ENCODE results near the gene SLC22A31.

The SLC22A31 gene

GRCh38 chr16:89154390-89155183 lies 45.8 kb downstream of the SLC22A31 start:
- no peak for DNase-seq
- 87% methylated on average over 21 of the region's 24 CpGs for WGBS (ENCODE audit: insufficient coverage)
- peaks cover 0 to 31% (median 20%) of the 10 kb centered on the region in 4 experiments for H3K36me3 ChIP-seq (ENCODE audit: control insufficient read depth in 4 of 4, insufficient read depth in 4 of 4, low read length in 3 of 4)
- POLR2A ChIA-PET = no interaction called here
- H3K4me1 ChIP-seq (ENCODE audit: control extremely low read depth in 1 of 4, control insufficient read depth in 4 of 4, insufficient read depth in 4 of 4, low read length in 3 of 4) = peaks cover 0 to 27% (median 17%) of the 10 kb centered on the region in 4 experiments
- CTCF ChIA-PET = interaction anchor here (0.8 to 1.9 kb wide), 4 partner anchors 11 to 278 kb away, joined by 3 to 7 read pairs (median 4); no protein-coding TSS in a partner anchor
- H3K9me3 ChIP-seq (ENCODE audit: control extremely low read depth in 1 of 5, control insufficient read depth in 4 of 5, insufficient read depth in 2 of 5, low read depth in 1 of 5, low read length in 4 of 5) = peaks cover 0 to 2% (median under 1%) of the 10 kb centered on the region in 5 experiments
- H3K27ac ChIP-seq (ENCODE audit: insufficient read depth in 1 of 2, low read depth in 1 of 2, low read length in 2 of 2, poor library complexity in 1 of 2, severe bottlenecking in 2 of 2) = no peak overlapping the region
- no peaks in the 10 kb centered on the region for H3K27me3 ChIP-seq (replicated peaks in 2 of 5; ENCODE audit: control insufficient read depth in 4 of 5, insufficient read depth in 5 of 5, low read length in 4 of 5)
- H3K4me3 ChIP-seq (ENCODE audit: control insufficient read depth in 1 of 7, extremely low read depth in 1 of 7, insufficient read depth in 4 of 7, low read depth in 2 of 7, low read length in 6 of 7) = no peak overlapping the region

- DNase-seq = peak in 2 of 3 donors; percentile 25 to 39
- Histone ChIP-seq H3K27me3 (replicated peaks in 2 of 5; ENCODE audit: control insufficient read depth in 4 of 5, insufficient read depth in 5 of 5, low read length in 4 of 5) (no peaks in the 10 kb centered on the region), H3K27ac (ENCODE audit: insufficient read depth in 1 of 2, low read depth in 1 of 2, low read length in 2 of 2, poor library complexity in 1 of 2, severe bottlenecking in 2 of 2) (no peak overlapping the region), H3K9me3 (ENCODE audit: control extremely low read depth in 1 of 5, control insufficient read depth in 4 of 5, insufficient read depth in 2 of 5, low read depth in 1 of 5, low read length in 4 of 5) (peaks cover 0 to 9% (median 7%) of the 10 kb centered on the region in 5 experiments), H3K4me1 (ENCODE audit: control extremely low read depth in 1 of 4, control insufficient read depth in 4 of 4, insufficient read depth in 4 of 4, low read length in 3 of 4) (peaks cover 0 to 27% (median 17%) of the 10 kb centered on the region in 4 experiments), H3K4me3 (ENCODE audit: control insufficient read depth in 1 of 7, extremely low read depth in 1 of 7, insufficient read depth in 4 of 7, low read depth in 2 of 7, low read length in 6 of 7) (no peak overlapping the region), H3K36me3 (ENCODE audit: control insufficient read depth in 4 of 4, insufficient read depth in 4 of 4, low read length in 3 of 4) (peaks cover 5 to 38% (median 27%) of the 10 kb centered on the region in 4 experiments)
- POLR2A ChIA-PET = no interaction called here
- WGBS (ENCODE audit: insufficient coverage) = 91% methylated on average over 19 of the region's 19 CpGs
- CTCF ChIA-PET = no interaction called here
Measured at GRCh38 chr16:89153848-89154271, 46.5 kb downstream of the SLC22A31 start.

DNA sequence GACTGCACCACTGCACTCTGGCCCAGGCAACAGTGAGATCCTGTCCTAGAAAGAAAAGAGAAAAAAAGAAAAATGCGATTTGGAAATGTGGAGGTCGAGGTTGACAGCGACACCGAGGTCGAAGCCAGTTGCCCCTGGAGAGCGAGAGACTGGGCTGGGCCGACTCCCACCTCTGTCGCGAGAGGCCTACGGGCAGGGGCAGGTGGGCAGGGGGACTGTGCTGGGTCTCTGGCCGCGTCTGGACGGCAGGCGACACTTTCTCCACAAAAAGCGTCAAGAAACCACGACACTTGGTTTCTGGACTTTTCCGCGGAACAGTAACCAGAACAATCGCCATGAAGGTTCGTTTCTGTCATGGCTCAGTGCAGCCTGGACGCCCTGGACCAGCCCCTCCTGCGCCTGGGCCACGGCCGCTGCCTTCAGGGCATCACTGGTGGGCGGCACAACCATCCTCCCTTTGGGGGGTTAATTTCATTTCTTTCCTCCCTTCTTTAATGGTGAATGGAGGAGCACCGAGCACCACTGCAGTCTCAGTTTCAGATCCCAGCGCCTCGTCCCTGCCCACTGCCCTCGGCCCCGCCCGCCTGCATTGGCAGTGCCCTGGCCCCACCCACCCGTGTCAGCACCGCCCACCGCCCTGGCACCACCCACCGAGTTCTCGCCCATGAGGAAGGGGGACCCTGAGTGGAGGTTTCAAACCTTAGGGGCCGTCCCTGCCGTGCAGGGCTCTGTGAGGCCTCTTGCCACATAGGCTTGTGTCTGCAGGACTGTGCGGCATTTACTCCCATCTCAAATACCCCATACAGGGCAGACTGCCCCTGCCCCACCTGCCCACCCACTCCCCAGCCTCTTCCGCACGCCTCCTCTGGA lies 47.3 kb downstream of the SLC22A31 start:
- peaks cover 0 to 27% (median 17%) of the 10 kb centered on the region in 4 experiments for H3K4me1 ChIP-seq (ENCODE audit: control extremely low read depth in 1 of 4, control insufficient read depth in 4 of 4, insufficient read depth in 4 of 4, low read length in 3 of 4)

DNA sequence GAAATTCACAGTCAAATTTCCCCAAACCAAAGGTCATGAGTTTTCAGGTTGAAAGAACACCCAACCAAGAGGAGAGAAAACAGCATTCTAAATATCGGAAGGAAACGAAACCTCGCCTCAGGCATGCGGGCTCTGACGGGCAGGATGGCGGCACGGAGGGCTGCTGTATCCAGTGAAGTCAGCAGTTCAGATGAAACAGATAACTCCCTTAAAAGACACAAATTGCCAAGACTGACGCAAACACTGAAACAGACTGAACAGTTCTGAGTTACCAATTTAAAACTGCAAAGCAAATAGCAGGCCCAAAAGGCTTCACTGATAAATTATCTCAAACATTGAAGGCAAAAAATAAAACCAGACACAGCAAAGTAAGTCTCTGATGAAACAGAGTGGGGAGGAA lies 49.4 kb downstream of the SLC22A31 start:
- Histone ChIP-seq H3K4me1 (ENCODE audit: control extremely low read depth in 1 of 4, control insufficient read depth in 4 of 4, insufficient read depth in 4 of 4, low read length in 3 of 4) (peaks cover 0 to 9% (median 5%) of the 10 kb centered on the region in 4 experiments), H3K4me3 (ENCODE audit: control insufficient read depth in 1 of 7, extremely low read depth in 1 of 7, insufficient read depth in 4 of 7, low read depth in 2 of 7, low read length in 6 of 7) (no peak overlapping the region), H3K9me3 (ENCODE audit: control extremely low read depth in 1 of 5, control insufficient read depth in 4 of 5, insufficient read depth in 2 of 5, low read depth in 1 of 5, low read length in 4 of 5) (peaks cover 0 to 25% (median 11%) of the 10 kb centered on the region in 5 experiments), H3K27ac (ENCODE audit: insufficient read depth in 1 of 2, low read depth in 1 of 2, low read length in 2 of 2, poor library complexity in 1 of 2, severe bottlenecking in 2 of 2) (no peak overlapping the region), H3K36me3 (ENCODE audit: control insufficient read depth in 4 of 4, insufficient read depth in 4 of 4, low read length in 3 of 4) (peaks cover 11 to 60% (median 43%) of the 10 kb centered on the region in 4 experiments), H3K27me3 (replicated peaks in 2 of 5; ENCODE audit: control insufficient read depth in 4 of 5, insufficient read depth in 5 of 5, low read length in 4 of 5) (no peaks in the 10 kb centered on the region)
- POLR2A ChIA-PET = no interaction called here
- 82% methylated on average over 2 of the region's 8 CpGs for WGBS (ENCODE audit: insufficient coverage)
- DNase-seq = no peak
- CTCF ChIA-PET = no interaction called here

More for the DNA sequence above, 47.3 kb downstream of the SLC22A31 start:
- DNase-seq = peak in 2 of 3 donors; percentile 46 to 49
- no peaks in the 10 kb centered on the region for H3K27me3 ChIP-seq (replicated peaks in 2 of 5; ENCODE audit: control insufficient read depth in 4 of 5, insufficient read depth in 5 of 5, low read length in 4 of 5)
- H3K9me3 ChIP-seq (ENCODE audit: control extremely low read depth in 1 of 5, control insufficient read depth in 4 of 5, insufficient read depth in 2 of 5, low read depth in 1 of 5, low read length in 4 of 5) = peaks cover 0 to 15% (median 11%) of the 10 kb centered on the region in 5 experiments
- no peak overlapping the region for H3K4me3 ChIP-seq (ENCODE audit: control insufficient read depth in 1 of 7, extremely low read depth in 1 of 7, insufficient read depth in 4 of 7, low read depth in 2 of 7, low read length in 6 of 7)
- H3K27ac ChIP-seq (ENCODE audit: insufficient read depth in 1 of 2, low read depth in 1 of 2, low read length in 2 of 2, poor library complexity in 1 of 2, severe bottlenecking in 2 of 2) = no peak overlapping the region
- ChIA-PET POLR2A (no interaction called here), CTCF (no interaction called here)
- WGBS (ENCODE audit: insufficient coverage) = 91% methylated on average over 38 of the region's 41 CpGs
- H3K36me3 ChIP-seq (ENCODE audit: control insufficient read depth in 4 of 4, insufficient read depth in 4 of 4, low read length in 3 of 4) = peaks cover 8 to 46% (median 31%) of the 10 kb centered on the region in 4 experiments

DNA sequence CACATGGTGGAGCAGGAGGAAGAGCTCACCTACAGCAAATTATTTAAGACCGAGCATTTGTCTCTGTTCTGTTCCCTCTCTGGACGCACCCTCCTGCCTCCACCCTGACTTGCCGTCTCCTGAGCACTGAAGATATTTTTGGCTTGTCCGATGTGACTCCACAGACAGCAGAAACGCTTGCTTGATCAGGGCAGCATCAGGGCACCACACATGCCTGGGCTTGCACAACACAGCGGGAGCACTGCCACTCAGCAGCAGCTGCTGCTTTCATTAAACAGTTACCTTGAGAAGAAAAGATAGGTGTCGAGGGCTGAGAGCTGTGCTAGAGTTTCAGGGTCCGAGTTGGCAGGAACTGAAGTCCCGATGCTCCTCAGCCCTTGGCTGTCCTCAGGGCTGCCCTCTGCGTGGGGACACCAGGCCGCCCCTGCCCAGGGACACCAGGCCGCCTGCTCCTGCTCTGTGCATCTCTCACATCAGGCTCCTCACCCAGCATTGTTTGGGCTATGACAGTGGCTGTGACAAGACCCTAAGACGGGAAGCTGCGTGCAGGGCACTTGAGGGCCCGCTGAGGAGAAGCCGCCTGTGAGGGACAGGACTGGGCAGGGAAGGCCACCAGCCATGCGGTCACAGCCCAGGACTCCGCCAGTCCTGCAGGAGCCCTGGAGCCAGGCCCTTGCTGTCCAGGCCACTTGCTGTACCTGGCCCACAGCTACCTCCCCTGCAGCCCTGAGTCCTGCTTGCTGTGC lies 50.1 kb downstream of the SLC22A31 start:
- 97% methylated on average over 16 of the region's 18 CpGs for WGBS (ENCODE audit: insufficient coverage)
- Histone ChIP-seq H3K27ac (ENCODE audit: insufficient read depth in 1 of 2, low read depth in 1 of 2, low read length in 2 of 2, poor library complexity in 1 of 2, severe bottlenecking in 2 of 2) (no peak overlapping the region), H3K9me3 (ENCODE audit: control extremely low read depth in 1 of 5, control insufficient read depth in 4 of 5, insufficient read depth in 2 of 5, low read depth in 1 of 5, low read length in 4 of 5) (peaks cover 0 to 29% (median 11%) of the 10 kb centered on the region in 5 experiments), H3K36me3 (ENCODE audit: control insufficient read depth in 4 of 4, insufficient read depth in 4 of 4, low read length in 3 of 4) (peaks cover 11 to 67% (median 50%) of the 10 kb centered on the region in 4 experiments), H3K27me3 (replicated peaks in 2 of 5; ENCODE audit: control insufficient read depth in 4 of 5, insufficient read depth in 5 of 5, low read length in 4 of 5) (no peaks in the 10 kb centered on the region), H3K4me3 (ENCODE audit: control insufficient read depth in 1 of 7, extremely low read depth in 1 of 7, insufficient read depth in 4 of 7, low read depth in 2 of 7, low read length in 6 of 7) (no peak overlapping the region), H3K4me1 (ENCODE audit: control extremely low read depth in 1 of 4, control insufficient read depth in 4 of 4, insufficient read depth in 4 of 4, low read length in 3 of 4) (peaks cover 0 to 4% (median 1%) of the 10 kb centered on the region in 4 experiments)
- ChIA-PET POLR2A (no interaction called here), CTCF (no interaction called here)
- DNase-seq = no peak

- Histone ChIP-seq H3K27ac (ENCODE audit: insufficient read depth in 1 of 2, low read depth in 1 of 2, low read length in 2 of 2, poor library complexity in 1 of 2, severe bottlenecking in 2 of 2) (no peak overlapping the region), H3K4me1 (ENCODE audit: control extremely low read depth in 1 of 4, control insufficient read depth in 4 of 4, insufficient read depth in 4 of 4, low read length in 3 of 4) (no peaks in the 10 kb centered on the region), H3K9me3 (ENCODE audit: control extremely low read depth in 1 of 5, control insufficient read depth in 4 of 5, insufficient read depth in 2 of 5, low read depth in 1 of 5, low read length in 4 of 5) (peaks cover 0 to 29% (median 11%) of the 10 kb centered on the region in 5 experiments), H3K27me3 (replicated peaks in 2 of 5; ENCODE audit: control insufficient read depth in 4 of 5, insufficient read depth in 5 of 5, low read length in 4 of 5) (no peaks in the 10 kb centered on the region), H3K36me3 (ENCODE audit: control insufficient read depth in 4 of 4, insufficient read depth in 4 of 4, low read length in 3 of 4) (peaks cover 11 to 76% (median 58%) of the 10 kb centered on the region in 4 experiments), H3K4me3 (ENCODE audit: control insufficient read depth in 1 of 7, extremely low read depth in 1 of 7, insufficient read depth in 4 of 7, low read depth in 2 of 7, low read length in 6 of 7) (no peak overlapping the region)
- WGBS (ENCODE audit: insufficient coverage) = 95% methylated on average over 5 of the region's 9 CpGs
- ChIA-PET POLR2A (no interaction called here), CTCF (no interaction called here)
- DNase-seq = no peak
Measured at GRCh38 chr16:89149386-89149785, 51.0 kb downstream of the SLC22A31 start.

All from common myeloid progenitor, CD34-positive (primary cell).